ENCODE data around the gene HARBI1.

The HARBI1 gene

GRCh38 chr11:46633291-46634217, 16.5 kb upstream of the HARBI1 start:
- DNase-seq = no peak

GRCh38 chr11:46632502-46632901, 15.5 kb upstream of the HARBI1 start:
- DNase-seq = no peak

- no peak for DNase-seq
Measured at GRCh38 chr11:46631676-46632075, 14.6 kb upstream of the HARBI1 start.

GRCh38 chr11:46630237-46630636, 13.2 kb upstream of the HARBI1 start:
- no peak for DNase-seq

GRCh38 chr11:46628961-46629360, 11.9 kb upstream of the HARBI1 start:
- no peak for DNase-seq

DNA sequence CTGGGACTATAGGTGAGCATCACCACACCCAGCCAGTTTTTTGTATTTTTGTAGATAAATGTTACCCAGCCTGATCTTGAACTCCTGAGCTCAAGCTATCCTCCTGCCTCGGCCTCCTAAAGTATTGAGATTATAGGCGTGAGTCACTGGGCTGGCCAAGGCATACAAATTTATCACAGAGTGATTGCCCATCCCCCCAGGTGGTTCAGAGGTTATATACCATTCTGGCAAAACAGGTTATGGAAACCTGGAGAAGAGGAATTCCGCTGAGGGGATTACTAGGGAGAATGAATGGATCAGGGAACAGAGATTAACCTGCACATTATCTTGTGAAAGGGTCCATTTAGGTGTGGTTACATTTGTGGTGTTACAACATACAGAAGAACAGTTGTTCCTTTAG, 8.4 kb upstream of the HARBI1 start:
- no peak for DNase-seq

DNA sequence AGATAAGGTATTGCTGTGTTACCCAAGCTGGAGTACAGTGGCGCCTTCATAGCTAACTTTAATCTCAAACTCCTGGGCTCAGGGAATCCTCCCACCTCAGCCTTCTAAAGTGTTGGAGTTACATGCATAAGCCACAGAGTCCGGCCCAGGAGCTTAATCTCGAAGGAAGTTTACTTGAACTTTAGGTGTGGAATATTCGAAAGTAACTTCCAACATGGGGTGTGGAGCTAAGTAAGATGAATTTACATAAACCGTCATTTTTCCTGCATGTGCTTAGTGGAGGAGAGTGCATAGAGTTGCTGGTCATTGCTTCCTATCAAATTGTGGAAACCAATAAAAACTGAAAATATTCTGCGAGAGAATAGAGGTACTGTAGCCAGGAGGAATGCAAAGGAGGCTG, 1.8 kb upstream of the HARBI1 start:
- no peak for DNase-seq

- DNase-seq = no peak
Measured at GRCh38 chr11:46617972-46618314, 916 bp upstream of the HARBI1 start.

DNA sequence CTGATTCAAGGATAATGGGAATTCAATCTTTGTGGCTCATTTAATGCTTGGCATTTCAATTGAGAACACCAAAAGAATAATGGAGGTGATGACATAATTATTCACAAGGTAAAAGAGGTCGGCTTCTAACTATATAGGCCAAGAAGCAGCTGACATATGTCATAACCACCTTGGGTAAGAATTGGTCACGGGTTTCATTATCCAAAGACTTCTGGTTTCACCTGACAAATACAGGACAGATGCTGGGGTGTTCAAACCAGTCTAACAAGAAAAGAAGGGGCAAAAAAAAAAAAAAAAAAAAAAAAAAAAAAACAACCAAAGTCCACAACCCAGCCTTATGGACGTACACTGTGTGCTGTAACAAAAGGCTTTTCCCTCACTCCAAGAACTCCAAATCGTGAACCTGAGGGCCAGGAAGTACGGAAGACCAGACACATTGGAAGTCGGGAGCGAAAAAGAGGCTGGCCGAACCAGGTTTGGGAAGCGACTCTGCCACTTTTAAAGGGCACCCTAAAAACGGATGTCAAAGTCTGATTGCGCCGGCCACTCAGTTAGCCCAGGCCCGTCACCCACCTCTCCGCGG, 385 bp downstream of the HARBI1 start:
- DNase-seq = peak; percentile 20 to 28 (median 21)

DNA sequence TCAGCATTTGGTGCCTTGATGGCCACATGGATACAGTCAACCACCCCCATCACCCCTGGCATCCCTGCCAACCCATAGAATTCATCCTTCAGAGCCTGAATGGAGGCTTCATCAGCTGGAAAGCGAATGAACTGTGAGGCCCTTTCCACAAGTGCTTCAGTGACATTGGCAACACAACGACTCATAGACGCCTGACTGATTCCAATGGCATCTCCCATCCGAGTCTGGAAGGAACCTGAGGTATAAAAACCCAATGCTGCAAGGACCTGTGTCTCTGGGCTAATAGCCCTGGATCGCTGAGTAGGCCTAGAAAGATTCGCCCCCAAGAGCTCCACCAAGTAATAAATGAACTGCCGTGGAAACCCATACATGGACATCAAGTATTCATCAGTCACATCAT, 1.3 kb downstream of the HARBI1 start:
- DNase-seq = no peak

- no peak for DNase-seq
Measured at GRCh38 chr11:46612326-46612725, 4.7 kb downstream of the HARBI1 start.

GRCh38 chr11:46611526-46612304, 5.3 kb downstream of the HARBI1 start:
- no peak for DNase-seq

GRCh38 chr11:46609386-46609785, 7.6 kb downstream of the HARBI1 start:
- peak in 2 of 3 donors; percentile 20 to 36 for DNase-seq

DNA sequence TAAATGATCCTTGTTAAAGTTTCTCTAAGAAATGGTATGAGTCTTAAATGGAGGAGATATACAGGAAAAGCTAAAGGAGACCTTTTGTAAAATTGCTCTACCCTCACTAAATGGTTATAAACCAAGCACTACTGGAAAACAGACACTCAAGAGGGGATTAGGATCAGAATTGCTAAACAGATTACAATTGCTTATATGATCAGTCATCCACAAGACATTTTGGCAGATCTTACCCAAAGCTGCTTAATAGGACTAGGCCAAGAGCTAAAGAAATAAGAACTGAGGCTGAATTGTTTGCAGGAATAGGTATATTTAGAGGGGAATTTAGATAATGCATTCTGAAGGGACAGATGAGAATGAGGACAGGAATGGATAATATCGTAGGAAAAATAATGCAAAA, 9.5 kb downstream of the HARBI1 start:
- DNase-seq = no peak

- no peak for DNase-seq
Measured at GRCh38 chr11:46604796-46605195, 12.2 kb downstream of the HARBI1 start.

GRCh38 chr11:46603704-46604308, 13.2 kb downstream of the HARBI1 start:
- DNase-seq = no peak

DNA sequence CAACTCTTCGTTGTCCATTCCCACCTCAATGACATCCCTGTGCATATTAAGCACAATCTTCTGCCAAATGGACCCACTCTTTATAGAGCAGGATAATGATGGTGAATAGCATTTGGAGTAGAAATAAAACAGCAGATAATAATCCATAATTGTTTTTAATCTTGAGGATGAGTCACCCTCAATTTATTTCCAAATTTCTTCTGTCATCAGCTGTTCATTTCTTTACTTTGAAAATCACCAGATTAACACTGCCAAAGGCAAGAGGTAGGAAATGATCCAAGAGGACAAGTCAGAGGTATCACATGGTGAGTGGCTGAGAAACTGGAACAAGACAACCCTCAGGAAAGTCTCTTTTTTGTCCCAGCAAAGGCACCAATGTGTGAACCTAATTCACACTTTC, 15.9 kb downstream of the HARBI1 start:
- DNase-seq = peak in 1 of 3 donors; percentile 10

DNA sequence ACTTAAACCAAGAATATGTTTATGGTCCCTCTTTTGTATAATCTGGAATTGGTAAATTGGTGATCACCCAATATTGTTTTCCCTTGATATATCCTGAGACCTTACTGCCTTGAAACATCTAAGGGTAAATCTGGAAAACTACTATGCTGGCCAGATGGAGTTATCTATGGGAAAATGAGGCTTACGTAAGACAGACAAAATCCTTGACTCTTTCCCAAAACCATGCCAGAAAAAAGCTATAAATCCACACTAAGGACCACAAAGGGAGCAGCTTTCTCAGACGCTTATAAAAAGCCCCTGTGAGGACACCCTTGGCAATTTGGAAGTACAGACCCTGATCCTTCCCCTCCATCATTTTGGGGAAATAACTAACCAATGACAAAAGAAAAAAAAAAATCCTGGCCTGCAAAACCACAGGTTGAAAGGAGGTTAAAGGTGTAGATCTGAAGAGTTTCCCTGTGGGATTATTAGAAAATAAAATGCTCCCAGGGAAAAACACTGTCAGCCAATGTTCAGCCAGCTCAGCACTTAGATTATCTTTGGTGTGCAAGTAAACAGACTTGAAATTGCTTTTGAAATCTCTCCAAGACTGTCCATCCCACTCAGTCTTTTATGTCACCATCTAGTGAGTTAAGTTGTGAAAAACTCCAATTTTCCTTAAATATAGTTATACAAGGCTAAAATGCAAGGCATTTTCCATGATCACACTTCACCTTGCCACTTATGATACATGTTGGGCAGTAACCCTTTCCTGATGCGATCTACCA, 16.6 kb downstream of the HARBI1 start:
- no peak for DNase-seq

DNA sequence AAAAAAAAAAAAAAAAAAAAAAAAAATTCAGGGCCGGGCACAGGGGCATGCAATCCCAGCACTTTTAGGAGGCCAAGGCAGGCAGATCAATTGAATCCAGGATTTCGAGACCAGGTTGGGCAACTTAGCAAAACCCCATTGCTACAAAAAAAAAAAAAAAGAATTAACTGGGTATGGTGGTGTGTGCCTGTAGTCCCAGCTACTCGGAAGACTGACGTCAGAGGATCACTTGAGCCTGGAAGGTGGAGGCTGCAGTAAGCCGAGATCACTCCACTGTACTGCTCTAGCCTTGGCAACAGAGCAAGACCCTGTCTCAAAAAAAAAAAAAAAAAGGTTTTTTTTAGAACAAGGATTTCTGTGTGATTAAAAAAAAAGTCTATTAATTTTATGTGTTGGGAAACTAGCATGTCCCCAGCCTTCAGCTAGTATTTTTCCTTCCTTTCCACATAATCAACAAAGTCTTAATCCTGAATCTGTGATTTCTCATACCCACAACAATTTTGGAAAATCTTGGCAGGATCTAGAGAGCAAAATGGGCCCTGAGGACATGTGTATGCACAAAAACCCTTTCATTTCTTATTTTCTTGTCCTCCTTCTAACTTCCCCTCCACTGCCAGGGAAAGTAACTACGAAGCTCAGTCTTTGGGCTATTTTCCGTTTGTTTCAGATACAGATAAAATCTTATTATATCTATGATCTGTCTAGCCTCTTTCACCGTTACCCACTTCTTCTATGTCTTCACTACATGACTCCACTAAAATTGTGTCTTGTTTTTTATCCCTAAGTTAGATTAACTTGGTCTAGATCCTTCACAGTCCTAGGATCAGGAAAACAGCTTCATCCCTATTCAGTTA, 17.5 kb downstream of the HARBI1 start:
- DNase-seq = no peak

GRCh38 chr11:46597609-46598219, 19.3 kb downstream of the HARBI1 start:
- DNase-seq = no peak

DNA sequence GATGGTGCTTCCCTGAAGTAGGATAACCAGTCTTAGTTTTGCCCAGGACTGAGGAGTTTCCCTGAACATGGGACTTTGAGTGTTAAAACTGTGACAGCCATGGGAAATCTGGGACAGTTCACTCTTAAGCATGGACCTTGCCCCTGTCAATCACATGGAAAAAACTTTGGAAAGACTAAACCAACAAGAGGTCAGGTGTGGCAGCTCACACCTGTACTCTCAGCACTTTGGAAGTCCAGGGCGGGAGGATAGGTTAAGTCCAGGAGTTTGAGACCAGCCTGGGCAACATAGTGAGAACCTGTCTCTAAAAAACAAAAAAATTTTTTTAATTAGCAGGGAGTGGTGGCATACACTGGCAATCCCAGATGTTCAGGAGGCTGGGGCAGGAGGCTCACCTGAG, 19.9 kb downstream of the HARBI1 start:
- no peak for DNase-seq
